K562 (cell line): ENCODE measurements around the gene EFEMP2. TPM values are rescaled to one million over a fixed set of nuclear protein-coding genes. Genes with fewer than 3 reads are reported as not detected.

ENCODE experiments used
- COPS2 ChIP-seq: fragments of 450-650 bp; conservative IDR thresholded peaks from 2 replicates; pipeline ENCODE4 v1.6.1; 2016; ENCODE audit warnings: mild to moderate bottlenecking, moderate library complexity
- CREB1 ChIP-seq, 2 experiments: sonication (generic) in 1 of 2; formaldehyde crosslinking in 1 of 2; IDR thresholded peaks; 2 replicates each; pipeline versions ENCODE4 v1.6.1 to v1.8.0; 2012 to 2022; ENCODE audit warnings: inconsistent platforms in 1 of 2, mild to moderate bottlenecking in 1 of 2, missing genetic modification reagents in 1 of 2, moderate library complexity in 1 of 2
- ETV5 ChIP-seq: sonication (generic); formaldehyde crosslinking; IDR thresholded peaks from 2 replicates; pipeline ENCODE4 v1.4.0; 2020; ENCODE audit warnings: low read depth, mild to moderate bottlenecking, missing genetic modification reagents
- HEY1 ChIP-seq: fragments of 250-450 bp; sonication (Bioruptor Pico); IDR thresholded peaks from 2 replicates; pipeline ENCODE4 v1.5.0; 2020; ENCODE audit warnings: mild to moderate bottlenecking, moderate library complexity, borderline replicate concordance
- ILK ChIP-seq: fragments of 450-650 bp; IDR thresholded peaks from 2 replicates; pipeline ENCODE4 v1.6.1; 2016; ENCODE audit warnings: missing genetic modification characterization, low read depth, mild to moderate bottlenecking, missing compliant biosample characterization, moderate library complexity, borderline replicate concordance
- JUNB ChIP-seq: fragments of 450-650 bp; formaldehyde crosslinking; conservative IDR thresholded peaks from 2 replicates; pipeline ENCODE4 v1.4.0; 2020; ENCODE audit warnings: mild to moderate bottlenecking
- KAT8 ChIP-seq: fragments of 450-650 bp; IDR thresholded peaks from 2 replicates; pipeline ENCODE4 v1.6.1; 2016; ENCODE audit warnings: low read depth, mild to moderate bottlenecking
- MAFK ChIP-seq: IDR thresholded peaks from 2 replicates; pipeline ENCODE4 v1.6.1; 2011; ENCODE audit warnings: low read length, improper control_type of control experiment
- MEF2A ChIP-seq: IDR thresholded peaks from 2 replicates; pipeline ENCODE4 v1.6.1; 2011; ENCODE audit warnings: low read depth, mild to moderate bottlenecking, low read length, moderate library complexity; ENCODE audit not compliant: control insufficient read depth
- NFIC ChIP-seq: fragments of 450-650 bp; IDR thresholded peaks from 2 replicates; pipeline ENCODE4 v1.6.1; 2017; ENCODE audit warnings: mild to moderate bottlenecking, inconsistent platforms
- RBM15 ChIP-seq: fragments of 200-400 bp; formaldehyde crosslinking; IDR thresholded peaks from 2 replicates; pipeline ENCODE4 v1.6.1; 2018; ENCODE audit warnings: mild to moderate bottlenecking, low read length, moderate library complexity; ENCODE audit not compliant: insufficient read depth
- RFX1 ChIP-seq: fragments of 450-650 bp; IDR thresholded peaks from 2 replicates; pipeline ENCODE4 v1.6.1; 2016; ENCODE audit warnings: mild to moderate bottlenecking, moderate library complexity
- SETDB1 ChIP-seq: IDR thresholded peaks from one replicate; pipeline ENCODE4 v1.6.1; 2012; ENCODE audit warnings: low read length, control low read depth, inconsistent platforms
- SMAD3 ChIP-seq: fragments of 450-650 bp; formaldehyde crosslinking; conservative IDR thresholded peaks from 2 replicates; pipeline ENCODE4 v1.4.0; 2020; ENCODE audit warnings: mild to moderate bottlenecking
- SRSF3 ChIP-seq: fragments of 200-400 bp; formaldehyde crosslinking; IDR thresholded peaks from 2 replicates; pipeline ENCODE4 v1.6.1; 2016; ENCODE audit warnings: mild to moderate bottlenecking, low read length, moderate library complexity; ENCODE audit not compliant: insufficient read depth
- SRSF7 ChIP-seq: fragments of 200-400 bp; formaldehyde crosslinking; optimal IDR thresholded peaks from 2 replicates; pipeline ENCODE3; 2017; ENCODE audit warnings: mild to moderate bottlenecking, low read depth, low read length
- TCF7 ChIP-seq: sonication (generic); IDR thresholded peaks from 2 replicates; pipeline ENCODE4 v1.6.1; 2016; ENCODE audit warnings: antibody characterized with exemption, borderline replicate concordance
- TCF7L2 ChIP-seq: fragments of 150-350 bp; IDR thresholded peaks from 2 replicates; pipeline ENCODE4 v1.6.1; 2016; ENCODE audit warnings: low read depth, mild to moderate bottlenecking, low read length, moderate library complexity
- XRCC3 ChIP-seq: fragments of 450-650 bp; IDR thresholded peaks from 2 replicates; pipeline ENCODE4 v1.6.1; 2017; ENCODE audit warnings: mild to moderate bottlenecking, moderate library complexity
- XRCC5 ChIP-seq: fragments of 200-400 bp; formaldehyde crosslinking; IDR thresholded peaks from 2 replicates; pipeline ENCODE4 v1.6.1; 2017; ENCODE audit warnings: low read depth, mild to moderate bottlenecking, low read length
- YY1 ChIP-seq, 3 experiments: IDR thresholded peaks; 2 replicates each; pipeline ENCODE4 v1.6.1; 2011; ENCODE audit warnings: low read length in 2 of 3, mild to moderate bottlenecking in 2 of 3, moderate library complexity in 2 of 3, borderline replicate concordance in 1 of 3, control low read depth in 1 of 3, low read depth in 1 of 3; ENCODE audit not compliant: insufficient read depth in 3 of 3, insufficient replicate concordance in 2 of 3, control insufficient read depth in 1 of 3, insufficient read length in 1 of 3; ENCODE audit errors: extremely low read depth in 1 of 3
- ZNF324 ChIP-seq: fragments of 250-450 bp; sonication (Bioruptor Pico); IDR thresholded peaks from 2 replicates; pipeline ENCODE4 v1.4.0; 2020; ENCODE audit warnings: mild to moderate bottlenecking
- ZNF780A ChIP-seq: fragments of 250-450 bp; sonication (Bioruptor Pico); IDR thresholded peaks from 2 replicates; pipeline ENCODE4 v1.5.0; 2021; ENCODE audit warnings: mild to moderate bottlenecking
- polyA plus RNA-seq, 8 experiments: library from polyadenylated mRNA; depleted of rRNA in 4 of 8; stranded (reverse) in 5 of 8; unstranded in 3 of 8; fragments of >200 nt; fragmentation: Nextera tagmentation in 2 of 8; fragmentation: Illumina TruSeq in 1 of 8; extraction: Ambion mirVana in 2 of 8; extraction: Trizol in 1 of 8; gene quantifications; 2 replicates each; pipeline versions ENCODE4 v1.2.1 to v1.2.3, GENCODE V29; 2011 to 2014; ENCODE audit warnings: inconsistent platforms in 1 of 8, missing spikeins in 1 of 8
- total RNA-seq, 7 experiments: library from RNA; depleted of rRNA in 6 of 7; stranded (reverse); fragments of >200 nt in 6 of 7; fragmentation: Illumina TruSeq in 2 of 7; extraction: Trizol in 2 of 7; gene quantifications; 2 replicates each; pipeline versions ENCODE4 v1.2.1 to v1.2.3, GENCODE V29; 2011 to 2021; ENCODE audit warnings: low replicate concordance in 1 of 7
- TF ChIP-seq, protein P1 (sequence below), 2 experiments: IDR thresholded peaks in 1 of 2; conservative IDR thresholded peaks in 1 of 2; 2 replicates each; pipeline ENCODE4 v1.6.1; 2016; ENCODE audit warnings: low read depth in 2 of 2, mild to moderate bottlenecking in 1 of 2, missing compliant biosample characterization in 1 of 2, missing genetic modification characterization in 1 of 2, moderate library complexity in 1 of 2
- TF ChIP-seq, protein P2 (sequence below): fragments of 450-650 bp; IDR thresholded peaks from 2 replicates; pipeline ENCODE4 v1.6.1; 2017; ENCODE audit warnings: mild to moderate bottlenecking, moderate library complexity

The EFEMP2 gene
- total and polyA plus RNA-seq, 9 of the 15 experiments (the other 6 are each of a cell fraction or from before 2014, with no cell fraction given) = 0.07 to 2.9 (median 0.69) TPM; not detected in 1

DNA sequence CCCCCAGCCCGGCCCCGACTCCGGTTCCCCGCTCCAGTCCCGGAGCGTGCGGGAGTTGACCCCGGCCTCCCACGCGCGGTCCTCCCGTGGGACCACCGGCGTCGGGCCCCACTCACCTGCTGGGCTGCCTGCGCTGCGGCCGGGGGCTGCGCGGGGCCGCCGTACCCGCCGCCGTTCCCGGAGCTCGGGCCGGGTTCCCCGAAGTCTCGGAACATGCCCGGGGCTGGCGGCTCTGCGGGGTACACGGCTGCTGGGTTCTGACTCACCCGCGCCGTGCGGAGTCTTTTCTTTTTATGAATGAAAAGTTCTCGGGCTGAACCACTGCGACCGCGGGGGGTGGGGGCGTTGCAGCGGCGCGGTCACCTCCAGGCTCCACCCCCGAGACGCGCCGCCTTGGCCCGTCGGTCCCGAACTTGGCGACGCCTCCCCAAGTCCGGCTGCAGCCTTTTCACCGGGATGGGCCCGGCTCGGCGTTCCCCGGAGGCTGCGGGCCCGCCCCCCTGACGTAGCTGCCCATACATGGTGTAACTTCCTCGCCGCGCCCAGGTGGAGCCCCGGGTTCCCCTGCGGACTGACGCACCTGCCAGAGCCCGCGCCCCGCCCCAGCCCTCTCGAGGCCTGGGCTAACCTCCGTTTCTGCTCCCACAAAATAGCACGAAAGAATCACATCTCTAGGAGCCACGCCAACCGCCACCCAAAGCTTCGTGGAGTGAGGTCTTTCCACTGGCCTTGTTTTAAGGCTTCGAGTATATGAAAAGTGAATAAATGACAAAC is 27.7 kb upstream of the EFEMP2 start, which contains the start of gene FOSL1 (continued):
- TF ChIP-seq RFX1 (no peak), ZNF780A (CRISPR knock-in tag) (no peak), SRSF7 (peak; percentile 33), JUNB (peak; percentile 65), NFIC (peak; percentile 43; the same call in 1 of the 2 replicates), ILK (tag) (no peak), MEF2A (no peak), XRCC3 (no peak), ZNF324 (CRISPR knock-in tag) (no peak), SRSF3 (no peak), TCF7 (no peak), RBM15 (no peak), HEY1 (CRISPR knock-in tag) (no peak), ETV5 (CRISPR knock-in tag) (peak; percentile 64; the same call in 1 of the 2 replicates), SETDB1 (no peak), YY1 (IDR thresholded peaks at IDR 0.05; ENCODE audit: borderline replicate concordance in 1 of 3, control insufficient read depth in 1 of 3, extremely low read depth in 1 of 3, insufficient read depth in 3 of 3, insufficient read length in 1 of 3, insufficient replicate concordance in 2 of 3, low read depth in 1 of 3, low read length in 2 of 3) (peak in 2 of 3 experiments; percentile 69 to 77), SMAD3 (CRISPR knock-in tag) (no peak), MAFK (no peak), XRCC5 (no peak), TCF7L2 (peak; percentile 92), COPS2 (no peak), CREB1 (IDR thresholded peaks at IDR 0.05) (peak; percentile 86), CREB1 (CRISPR knock-in tag; IDR thresholded peaks at IDR 0.05) (peak; percentile 86), KAT8 (no peak)
- TF ChIP-seq, protein P1, sequence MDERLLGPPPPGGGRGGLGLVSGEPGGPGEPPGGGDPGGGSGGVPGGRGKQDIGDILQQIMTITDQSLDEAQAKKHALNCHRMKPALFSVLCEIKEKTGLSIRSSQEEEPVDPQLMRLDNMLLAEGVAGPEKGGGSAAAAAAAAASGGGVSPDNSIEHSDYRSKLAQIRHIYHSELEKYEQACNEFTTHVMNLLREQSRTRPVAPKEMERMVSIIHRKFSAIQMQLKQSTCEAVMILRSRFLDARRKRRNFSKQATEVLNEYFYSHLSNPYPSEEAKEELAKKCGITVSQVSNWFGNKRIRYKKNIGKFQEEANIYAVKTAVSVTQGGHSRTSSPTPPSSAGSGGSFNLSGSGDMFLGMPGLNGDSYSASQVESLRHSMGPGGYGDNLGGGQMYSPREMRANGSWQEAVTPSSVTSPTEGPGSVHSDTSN (CRISPR knock-in tag; IDR thresholded peaks at IDR 0.05; ENCODE audit: low read depth) = no peak
- TF ChIP-seq, protein P1 (tag; conservative IDR thresholded peaks at IDR 0.05; ENCODE audit: low read depth) = no peak
- TF ChIP-seq, protein P2, sequence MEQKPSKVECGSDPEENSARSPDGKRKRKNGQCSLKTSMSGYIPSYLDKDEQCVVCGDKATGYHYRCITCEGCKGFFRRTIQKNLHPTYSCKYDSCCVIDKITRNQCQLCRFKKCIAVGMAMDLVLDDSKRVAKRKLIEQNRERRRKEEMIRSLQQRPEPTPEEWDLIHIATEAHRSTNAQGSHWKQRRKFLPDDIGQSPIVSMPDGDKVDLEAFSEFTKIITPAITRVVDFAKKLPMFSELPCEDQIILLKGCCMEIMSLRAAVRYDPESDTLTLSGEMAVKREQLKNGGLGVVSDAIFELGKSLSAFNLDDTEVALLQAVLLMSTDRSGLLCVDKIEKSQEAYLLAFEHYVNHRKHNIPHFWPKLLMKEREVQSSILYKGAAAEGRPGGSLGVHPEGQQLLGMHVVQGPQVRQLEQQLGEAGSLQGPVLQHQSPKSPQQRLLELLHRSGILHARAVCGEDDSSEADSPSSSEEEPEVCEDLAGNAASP = no peak
